K562 (cell line): ENCODE measurements around the gene DNAL4. TPM values are rescaled to one million over a fixed set of nuclear protein-coding genes. Genes with fewer than 3 reads are reported as not detected.

Experiments
- ATAC-seq: fragments of 200-7000 bp; cut with Tn5 transposase; 3 replicates; pipeline ENCODE4 v1.9.1; 2020; ENCODE audit warnings: moderate library complexity
- BruUV-seq: library from RNA; stranded (reverse); fragments of 400-500 nt; replicated peaks from 2 replicates; lab custom pipeline; 2021; lab: Mats Ljungman, UMichigan
- CTCF ChIA-PET: fragments of 300-600 bp; formaldehyde crosslinking; extraction: SDS; loops from one replicate; lab custom pipeline; 2021; ENCODE audit warnings: low intra/inter-chr PET ratio; lab: Yijun Ruan, JAX
- POLR2A ChIA-PET: fragments of 300-600, 350-650 bp; sonication (Branson Sonifier 250); formaldehyde crosslinking; extraction: SDS; loops from one replicate; lab custom pipeline; 2021; ENCODE audit warnings: antibody characterized with exemption, inconsistent platforms; lab: Yijun Ruan, JAX
- DNase-seq, 4 experiments: peaks; one replicate each; pipeline versions ENCODE4 v3.0.0 to v3.0.0-alpha.2; 2011 to 2018; ENCODE audit warnings: low spot score in 3 of 4, mixed read lengths in 3 of 4; ENCODE audit errors: extremely low read depth in 1 of 4
- FAIRE-seq: peaks from 2 replicates; lab custom pipeline; 2011; peaks lifted over from hg19 to GRCh38; lab: Jason Lieb, UNC
- H2AFZ ChIP-seq: 2 replicates; pipeline ENCODE4 v1.6.0; 2011; ENCODE audit warnings: low read depth, low read length, control low read depth, inconsistent platforms
- H3K27ac ChIP-seq: fragments of 200-600 bp; 3 replicates; pipeline ENCODE4 v1.8.0; 2011; ENCODE audit warnings: low read depth, mild to moderate bottlenecking, control low read depth, inconsistent platforms, low read length, moderate library complexity, mixed read lengths; ENCODE audit errors: extremely low read depth
- H3K27me3 ChIP-seq, 2 experiments: fragments of 300-600 bp in 1 of 2; 2 replicates in 1 of 2; 3 replicates in 1 of 2; pipeline versions ENCODE4 v1.6.0 to v1.8.0; 2011; ENCODE audit warnings: inconsistent platforms in 2 of 2, low read length in 2 of 2, mild to moderate bottlenecking in 1 of 2, mixed read lengths in 1 of 2, moderate library complexity in 1 of 2; ENCODE audit not compliant: control insufficient read depth in 2 of 2, insufficient read depth in 2 of 2
- H3K36me3 ChIP-seq: fragments of 300-600 bp; 3 replicates; pipeline ENCODE4 v1.8.0; 2011; ENCODE audit warnings: mild to moderate bottlenecking, low read length, inconsistent platforms; ENCODE audit not compliant: control insufficient read depth, insufficient read depth
- H3K4me1 ChIP-seq, 2 experiments: fragments of 200-600 bp in 1 of 2; replicated peaks in 1 of 2; 2 replicates in 1 of 2; 3 replicates in 1 of 2; pipeline versions ENCODE4 v1.5.1 to v1.8.0; 2011; ENCODE audit warnings: inconsistent platforms in 2 of 2, low read length in 2 of 2, mild to moderate bottlenecking in 1 of 2, mixed read lengths in 1 of 2, moderate library complexity in 1 of 2; ENCODE audit not compliant: control insufficient read depth in 2 of 2, insufficient read depth in 2 of 2
- H3K4me2 ChIP-seq: 2 replicates; pipeline ENCODE4 v1.6.1; 2011; ENCODE audit warnings: low read length, control low read depth, inconsistent platforms, mixed read lengths; ENCODE audit not compliant: insufficient read depth
- H3K4me3 ChIP-seq: fragments of 200-600 bp; sonication (generic), shearing (Covaris generic); 2 replicates; pipeline ENCODE4 v1.5.1; 2016; ENCODE audit warnings: control low read depth, inconsistent platforms
- H3K79me2 ChIP-seq: fragments of 200-600 bp; 3 replicates; pipeline ENCODE4 v1.8.0; 2011; ENCODE audit warnings: low read length, inconsistent platforms; ENCODE audit not compliant: control insufficient read depth, insufficient read depth
- H3K9ac ChIP-seq, 2 experiments: 2 replicates each; pipeline versions ENCODE4 v1.6.0 to v1.6.1; 2011; ENCODE audit warnings: low read depth in 2 of 2, low read length in 2 of 2, control low read depth in 1 of 2, inconsistent platforms in 1 of 2, mild to moderate bottlenecking in 1 of 2, mixed read lengths in 1 of 2; ENCODE audit not compliant: insufficient read depth in 1 of 2
- H3K9me1 ChIP-seq: one replicate; pipeline ENCODE4 v1.6.0; 2011; ENCODE audit warnings: inconsistent platforms, mild to moderate bottlenecking, low read length, moderate library complexity; ENCODE audit not compliant: control insufficient read depth, insufficient read depth
- H3K9me3 ChIP-seq: replicated peaks from 2 replicates; pipeline ENCODE4 v1.5.1; 2011; ENCODE audit warnings: low read depth, low read length, inconsistent platforms; ENCODE audit not compliant: control insufficient read depth, insufficient read depth
- H4K20me1 ChIP-seq: replicated peaks from 2 replicates; pipeline ENCODE4 v1.6.1; 2011; ENCODE audit warnings: low read length, inconsistent platforms, mixed read lengths; ENCODE audit not compliant: control insufficient read depth, insufficient read depth
- EWSR1 ChIP-seq: fragments of 450-650 bp; IDR thresholded peaks from 2 replicates; pipeline ENCODE4 v1.6.1; 2018; ENCODE audit warnings: borderline replicate concordance, mild to moderate bottlenecking, low read depth, moderate library complexity; ENCODE audit not compliant: partially characterized antibody
- NCOA1 ChIP-seq: fragments of 450-650 bp; IDR thresholded peaks from 2 replicates; pipeline ENCODE4 v1.6.1; 2016; ENCODE audit warnings: low read depth
- OTX1 ChIP-seq: fragments of 450-650 bp; formaldehyde crosslinking; IDR thresholded peaks from 2 replicates; pipeline ENCODE4 v1.4.0; 2022; ENCODE audit warnings: mild to moderate bottlenecking
- PTRF ChIP-seq: fragments of 450-650 bp; IDR thresholded peaks from 2 replicates; pipeline ENCODE4 v1.6.1; 2016; ENCODE audit warnings: mild to moderate bottlenecking, missing genetic modification characterization, missing compliant biosample characterization
- SREBF1 ChIP-seq: fragments of 150-350 bp; IDR thresholded peaks from 2 replicates; pipeline ENCODE4 v1.6.1; 2014; ENCODE audit warnings: antibody characterized with exemption, low read depth, low read length, borderline replicate concordance
- SRSF9 ChIP-seq: fragments of 200-400 bp; formaldehyde crosslinking; IDR thresholded peaks from 2 replicates; pipeline ENCODE4 v1.6.1; 2017; ENCODE audit warnings: low read depth, low read length, borderline replicate concordance
- TRIM28 ChIP-seq: fragments of 450-650 bp; IDR thresholded peaks from 2 replicates; pipeline ENCODE4 v1.6.1; 2017
- ZBTB40 ChIP-seq, 2 experiments: fragments of 450-650 bp in 1 of 2; sonication (generic) in 1 of 2; formaldehyde crosslinking in 1 of 2; IDR thresholded peaks; 2 replicates each; pipeline versions ENCODE4 v1.7.1 to v1.9.0; 2016 to 2022; ENCODE audit warnings: inconsistent platforms in 1 of 2, mild to moderate bottlenecking in 1 of 2, missing genetic modification reagents in 1 of 2
- WGBS: fragments of 100-300 bp; shearing (Covaris generic); methylation state at CpG from one replicate; pipeline ENCODE4 v1.1.6; 2016; ENCODE audit warnings: low coverage, mixed read lengths; ENCODE audit not compliant: insufficient coverage; ENCODE audit errors: missing lambda C conversion rate; 5-methylcytosine and 5-hydroxymethylcytosine counted together
- in situ Hi-C: fragments of 300-500 bp; cut with MboI; formaldehyde crosslinking; loops from 4 replicates; pipeline ENCODE4 v1.15.0; 2018; ENCODE audit warnings: inconsistent platforms, mixed read lengths
- intact Hi-C: fragments of 100-400 bp; cut with micrococcal nuclease; formaldehyde crosslinking; loops from 2 replicates; pipeline ENCODE4 v1.14.2; 2022
- polyA plus RNA-seq, 8 experiments: library from polyadenylated mRNA; depleted of rRNA in 4 of 8; stranded (reverse) in 5 of 8; unstranded in 3 of 8; fragments of >200 nt; fragmentation: Nextera tagmentation in 2 of 8; fragmentation: Illumina TruSeq in 1 of 8; extraction: Ambion mirVana in 2 of 8; extraction: Trizol in 1 of 8; gene quantifications; 2 replicates each; pipeline versions ENCODE4 v1.2.1 to v1.2.3, GENCODE V29; 2011 to 2014; ENCODE audit warnings: inconsistent platforms in 1 of 8, missing spikeins in 1 of 8
- total RNA-seq, 7 experiments: library from RNA; depleted of rRNA in 6 of 7; stranded (reverse); fragments of >200 nt in 6 of 7; fragmentation: Illumina TruSeq in 2 of 7; extraction: Trizol in 2 of 7; gene quantifications; 2 replicates each; pipeline versions ENCODE4 v1.2.1 to v1.2.3, GENCODE V29; 2011 to 2021; ENCODE audit warnings: low replicate concordance in 1 of 7

Gene DNAL4
- total and polyA plus RNA-seq, 9 of the 15 experiments (the other 6 are each of a cell fraction or from before 2014, with no cell fraction given): 0.20 to 9.4 (median 5.2) TPM

- POLR2A ChIA-PET: interaction anchor here (0.6 kb wide), 2 partner anchors 280 to 531 kb away, joined by 3 read pairs; no protein-coding TSS in a partner anchor
- BruUV-seq: no TSS peak
- Histone ChIP-seq H3K27me3 (no peaks in the 10 kb centered on the region), H2AFZ (no peak overlapping the region), H4K20me1 (no peaks in the 10 kb centered on the region), H3K4me3 (no peak overlapping the region), H3K79me2 (no peaks in the 10 kb centered on the region), H3K4me1 (peaks cover 4 to 12% of the 10 kb centered on the region in 2 experiments; a peak in 3 of 5 replicates), H3K27ac (no peak overlapping the region), H3K9ac (no peak overlapping the region; a peak in 1 of 4 replicates), H3K36me3 (no peaks in the 10 kb centered on the region), H3K9me1 (no peaks in the 10 kb centered on the region), H3K4me2 (no peak overlapping the region), H3K9me3 (no peaks in the 10 kb centered on the region)
- intact Hi-C loops (no loop called here), in situ Hi-C loops (no loop called here)
- WGBS: 53% methylated on average over 12 of the region's 19 CpGs
- DNase-seq (no peak), ATAC-seq (no peak), FAIRE-seq (no peak)
- CTCF ChIA-PET: no interaction called here
- TF ChIP-seq SRSF9: no peak
- no peak for TF ChIP-seq NCOA1
- no peak for TF ChIP-seq SREBF1
- no peak for TF ChIP-seq ZBTB40 (IDR thresholded peaks at IDR 0.05)
- TF ChIP-seq ZBTB40 (CRISPR knock-in tag; IDR thresholded peaks at IDR 0.05): no peak
- no peak for TF ChIP-seq TRIM28
- TF ChIP-seq OTX1 (CRISPR knock-in tag): no peak
- no peak for TF ChIP-seq EWSR1
- TF ChIP-seq PTRF: no peak
These were observed 42.0 kb upstream of the DNAL4 start for GRCh38 chr22:38835888-38836301.
